PC-9 (cell line): ENCODE measurements around the gene HDC.

Experiments
- CTCF ChIP-seq: fragments of 200-600 bp; sonication (generic); conservative IDR thresholded peaks from 2 replicates; pipeline ENCODE4 v1.6.1; 2017; ENCODE audit warnings: mixed run types, antibody characterized with exemption, mild to moderate bottlenecking, moderate library complexity
- EZH2 ChIP-seq: fragments of 200-600 bp; sonication (generic); IDR thresholded peaks from 2 replicates; pipeline ENCODE4 v1.8.0; 2017; ENCODE audit warnings: antibody characterized with exemption, low read depth

- TF ChIP-seq CTCF, result no peak
- TF ChIP-seq EZH2, result no peak
These were observed 47.1 kb upstream of the HDC start for GRCh38 chr15:50312636-50313035.
